ENCODE measurements around the gene COL4A1. TPM values are rescaled to one million over a fixed set of nuclear protein-coding genes. Genes with fewer than 3 reads are reported as not detected.

Gene COL4A1
- polyA plus RNA-seq, 2 of the 4 experiments (the other 2 are of a cell fraction) = 23.8 to 71.3 TPM

DNA sequence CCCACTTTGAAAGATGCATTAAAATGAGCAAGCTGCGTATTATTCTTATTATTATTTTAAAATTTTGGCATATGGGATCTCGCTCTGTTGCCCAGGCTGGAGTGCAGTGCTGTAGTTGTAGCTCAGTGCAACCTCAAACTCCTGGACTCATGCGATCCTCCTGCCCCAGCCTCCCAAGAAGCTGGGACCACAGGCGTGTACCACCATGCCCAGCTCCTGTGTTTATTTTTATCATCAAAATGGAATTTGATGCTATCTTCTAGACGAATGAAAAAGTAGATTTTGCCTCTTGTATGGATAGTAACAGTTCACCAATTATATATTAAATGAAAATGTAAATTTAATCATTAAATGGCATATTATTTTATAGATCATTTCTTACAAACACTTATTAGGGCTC, 43.6 kb downstream of the COL4A1 start:
- POLR2A ChIA-PET = no interaction called here
- Histone ChIP-seq H3K4me2 (no peak overlapping the region), H3K9me3 (no peaks in the 10 kb centered on the region), H3K4me3 (no peak overlapping the region), H3K4me1 (peaks cover 23% of the 10 kb centered on the region), H3K27ac (no peak overlapping the region)
- no peak for FAIRE-seq
- 80% methylated on average over 5 of the region's 5 CpGs for WGBS (ENCODE audit: missing lambda C conversion rate)
- TF ChIP-seq KDM1A (IDR thresholded peaks at IDR 0.05; ENCODE audit: low read depth) (no peak), GATA3 (IDR thresholded peaks at IDR 0.05; ENCODE audit: borderline replicate concordance) (no peak), JUN (IDR thresholded peaks at IDR 0.05) (no peak), EHMT2 (IDR thresholded peaks at IDR 0.05; ENCODE audit: low read depth) (no peak)
- TF ChIP-seq, protein P1, sequence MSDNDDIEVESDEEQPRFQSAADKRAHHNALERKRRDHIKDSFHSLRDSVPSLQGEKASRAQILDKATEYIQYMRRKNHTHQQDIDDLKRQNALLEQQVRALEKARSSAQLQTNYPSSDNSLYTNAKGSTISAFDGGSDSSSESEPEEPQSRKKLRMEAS (IDR thresholded peaks at IDR 0.05) = no peak
- no peak for DNase-seq (ENCODE audit: low read depth in 1 of 2, low spot score in 1 of 2)
- no peak for ATAC-seq
- CTCF ChIA-PET = interaction anchor here (0.7 to 1.8 kb wide), 3 partner anchors 16 to 149 kb away, joined by 3 to 4 read pairs (median 4); no protein-coding TSS in a partner anchor

DNA sequence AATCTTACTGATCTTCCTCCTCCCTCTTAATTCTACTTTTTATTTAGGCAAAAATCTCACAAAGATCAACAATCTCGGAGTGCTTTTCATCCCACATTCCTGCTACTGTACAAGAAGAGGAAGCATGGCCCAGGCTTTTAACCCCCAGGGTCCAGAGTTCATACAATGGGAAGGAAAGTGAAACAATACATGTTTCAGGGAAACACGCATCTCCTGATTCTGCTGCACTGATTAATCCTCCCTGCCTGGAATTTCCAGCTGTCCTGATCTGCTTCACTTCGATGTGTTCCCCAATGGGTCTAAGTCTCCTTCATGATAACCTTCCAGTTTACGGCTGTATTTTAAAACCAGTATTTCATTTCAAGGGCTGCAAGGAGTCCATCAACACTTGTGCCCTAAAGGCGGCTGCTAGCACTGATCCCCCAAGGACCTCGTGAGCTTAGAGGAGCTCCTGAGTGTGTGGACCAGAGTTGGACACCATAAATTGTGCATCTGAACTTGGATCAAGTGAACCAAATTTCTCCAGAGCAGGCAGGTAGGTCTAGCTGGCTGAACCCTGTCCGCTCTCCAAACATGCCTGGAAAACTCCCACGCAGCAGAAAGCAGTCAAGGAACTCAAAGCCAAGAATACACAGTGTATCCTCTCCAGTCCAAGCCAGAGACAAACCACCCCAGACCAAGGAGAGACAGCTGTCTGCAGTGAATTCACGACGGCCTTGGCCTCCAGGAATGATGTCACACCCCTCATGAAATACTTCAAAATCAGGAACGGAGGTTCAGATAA, 44.3 kb downstream of the COL4A1 start:
- CTCF ChIA-PET = interaction anchor here (0.7 to 1.8 kb wide), 6 partner anchors 8 to 149 kb away, joined by 3 to 4 read pairs (median 3); no protein-coding TSS in a partner anchor
- H3K4me1 ChIP-seq = peaks cover 23% of the 10 kb centered on the region
- H3K4me3 ChIP-seq = no peak overlapping the region
- TF ChIP-seq, protein P2, sequence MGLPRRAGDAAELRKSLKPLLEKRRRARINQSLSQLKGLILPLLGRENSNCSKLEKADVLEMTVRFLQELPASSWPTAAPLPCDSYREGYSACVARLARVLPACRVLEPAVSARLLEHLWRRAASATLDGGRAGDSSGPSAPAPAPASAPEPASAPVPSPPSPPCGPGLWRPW (IDR thresholded peaks at IDR 0.05) = no peak
- no peak for TF ChIP-seq MAZ (IDR thresholded peaks at IDR 0.05; ENCODE audit: borderline replicate concordance, low read depth, low read length)
- TF ChIP-seq JUN (IDR thresholded peaks at IDR 0.05) = no peak
- TF ChIP-seq, protein P3, sequence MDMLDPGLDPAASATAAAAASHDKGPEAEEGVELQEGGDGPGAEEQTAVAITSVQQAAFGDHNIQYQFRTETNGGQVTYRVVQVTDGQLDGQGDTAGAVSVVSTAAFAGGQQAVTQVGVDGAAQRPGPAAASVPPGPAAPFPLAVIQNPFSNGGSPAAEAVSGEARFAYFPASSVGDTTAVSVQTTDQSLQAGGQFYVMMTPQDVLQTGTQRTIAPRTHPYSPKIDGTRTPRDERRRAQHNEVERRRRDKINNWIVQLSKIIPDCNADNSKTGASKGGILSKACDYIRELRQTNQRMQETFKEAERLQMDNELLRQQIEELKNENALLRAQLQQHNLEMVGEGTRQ (IDR thresholded peaks at IDR 0.05) = no peak
- TF ChIP-seq, protein P4, sequence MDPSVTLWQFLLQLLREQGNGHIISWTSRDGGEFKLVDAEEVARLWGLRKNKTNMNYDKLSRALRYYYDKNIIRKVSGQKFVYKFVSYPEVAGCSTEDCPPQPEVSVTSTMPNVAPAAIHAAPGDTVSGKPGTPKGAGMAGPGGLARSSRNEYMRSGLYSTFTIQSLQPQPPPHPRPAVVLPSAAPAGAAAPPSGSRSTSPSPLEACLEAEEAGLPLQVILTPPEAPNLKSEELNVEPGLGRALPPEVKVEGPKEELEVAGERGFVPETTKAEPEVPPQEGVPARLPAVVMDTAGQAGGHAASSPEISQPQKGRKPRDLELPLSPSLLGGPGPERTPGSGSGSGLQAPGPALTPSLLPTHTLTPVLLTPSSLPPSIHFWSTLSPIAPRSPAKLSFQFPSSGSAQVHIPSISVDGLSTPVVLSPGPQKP (IDR thresholded peaks at IDR 0.05; ENCODE audit: low read depth, low read length) = no peak
- no peak for TF ChIP-seq EHMT2 (IDR thresholded peaks at IDR 0.05; ENCODE audit: low read depth)
- no peak for TF ChIP-seq CBX2 (IDR thresholded peaks at IDR 0.05; ENCODE audit: borderline replicate concordance, low read depth)
- no peak for TF ChIP-seq HEYL (CRISPR knock-in tag; IDR thresholded peaks at IDR 0.05)
- no peak for TF ChIP-seq HOXA7 (CRISPR knock-in tag; IDR thresholded peaks at IDR 0.05)
- TF ChIP-seq RAD21 (conservative IDR thresholded peaks at IDR 0.05 in 1 of 2, IDR thresholded peaks at IDR 0.05 in 1 of 2) = no peak
- H3K4me2 ChIP-seq = no peak overlapping the region
- H3K9me3 ChIP-seq = no peaks in the 10 kb centered on the region
- no peak overlapping the region; a peak in 1 of 6 replicates for H3K27ac ChIP-seq
- WGBS (ENCODE audit: missing lambda C conversion rate) = 85% methylated on average over 11 of the region's 11 CpGs
- ATAC-seq (no peak), FAIRE-seq (no peak), DNase-seq (ENCODE audit: low read depth in 1 of 2, low spot score in 1 of 2) (no peak)
- POLR2A ChIA-PET = no interaction called here

DNA sequence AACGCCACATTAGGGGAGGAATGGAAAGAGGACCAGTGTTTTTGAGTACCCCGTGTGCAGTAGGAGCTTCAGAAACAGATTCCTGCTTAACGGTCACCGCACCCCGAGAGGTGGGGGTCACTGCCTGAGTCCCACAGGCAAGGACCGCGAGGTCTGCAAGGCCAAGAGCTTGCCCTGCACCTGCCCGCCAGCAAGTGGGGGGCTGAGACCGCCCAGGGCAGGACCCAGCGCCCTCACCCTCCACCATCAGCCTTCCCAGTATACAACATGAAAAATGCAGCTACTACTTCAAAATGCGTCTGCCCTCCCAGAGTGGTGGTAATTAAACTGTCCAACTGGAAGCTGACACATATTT, 44.9 kb downstream of the COL4A1 start:
- H3K4me1 ChIP-seq = peaks cover 23% of the 10 kb centered on the region
- DNase-seq (ENCODE audit: low read depth in 1 of 2, low spot score in 1 of 2) (no peak), FAIRE-seq (no peak), ATAC-seq (no peak)
- peak overlapping the region in 1 of 2 experiments; percentile 64; a peak in 2 of 6 replicates for H3K27ac ChIP-seq
- TF ChIP-seq CBX8 (IDR thresholded peaks at IDR 0.05) (no peak), CHD4 (IDR thresholded peaks at IDR 0.05; ENCODE audit: borderline replicate concordance) (no peak), EP300 (IDR thresholded peaks at IDR 0.05) (no peak), SREBF2 (IDR thresholded peaks at IDR 0.05) (no peak), RNF2 (IDR thresholded peaks at IDR 0.05; ENCODE audit: borderline replicate concordance, low read depth) (no peak), EHF (CRISPR knock-in tag; IDR thresholded peaks at IDR 0.05) (no peak), RARB (CRISPR knock-in tag; IDR thresholded peaks at IDR 0.05) (no peak), NR3C1 (IDR thresholded peaks at IDR 0.05) (no peak), HOXB13 (CRISPR knock-in tag; IDR thresholded peaks at IDR 0.05; ENCODE audit: low read depth) (no peak), ZFP36 (IDR thresholded peaks at IDR 0.05; ENCODE audit: borderline replicate concordance, partially characterized antibody) (no peak), CBX2 (IDR thresholded peaks at IDR 0.05; ENCODE audit: borderline replicate concordance, low read depth) (no peak), FOXS1 (CRISPR knock-in tag; IDR thresholded peaks at IDR 0.05) (no peak), RCOR1 (IDR thresholded peaks at IDR 0.05; ENCODE audit: low read depth, low read length) (no peak), POLR2A (IDR thresholded peaks at IDR 0.05; ENCODE audit: low read length) (no peak)
- TF ChIP-seq, protein P1 (IDR thresholded peaks at IDR 0.05) = no peak
- TF ChIP-seq, protein P3 (IDR thresholded peaks at IDR 0.05) = no peak
- TF ChIP-seq, protein P5, sequence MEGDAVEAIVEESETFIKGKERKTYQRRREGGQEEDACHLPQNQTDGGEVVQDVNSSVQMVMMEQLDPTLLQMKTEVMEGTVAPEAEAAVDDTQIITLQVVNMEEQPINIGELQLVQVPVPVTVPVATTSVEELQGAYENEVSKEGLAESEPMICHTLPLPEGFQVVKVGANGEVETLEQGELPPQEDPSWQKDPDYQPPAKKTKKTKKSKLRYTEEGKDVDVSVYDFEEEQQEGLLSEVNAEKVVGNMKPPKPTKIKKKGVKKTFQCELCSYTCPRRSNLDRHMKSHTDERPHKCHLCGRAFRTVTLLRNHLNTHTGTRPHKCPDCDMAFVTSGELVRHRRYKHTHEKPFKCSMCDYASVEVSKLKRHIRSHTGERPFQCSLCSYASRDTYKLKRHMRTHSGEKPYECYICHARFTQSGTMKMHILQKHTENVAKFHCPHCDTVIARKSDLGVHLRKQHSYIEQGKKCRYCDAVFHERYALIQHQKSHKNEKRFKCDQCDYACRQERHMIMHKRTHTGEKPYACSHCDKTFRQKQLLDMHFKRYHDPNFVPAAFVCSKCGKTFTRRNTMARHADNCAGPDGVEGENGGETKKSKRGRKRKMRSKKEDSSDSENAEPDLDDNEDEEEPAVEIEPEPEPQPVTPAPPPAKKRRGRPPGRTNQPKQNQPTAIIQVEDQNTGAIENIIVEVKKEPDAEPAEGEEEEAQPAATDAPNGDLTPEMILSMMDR (IDR thresholded peaks at IDR 0.05) = no peak
- ChIA-PET CTCF (interaction anchor here (0.8 to 1.8 kb wide), 5 partner anchors 9 to 150 kb away, joined by 3 to 4 read pairs (median 3); no protein-coding TSS in a partner anchor), POLR2A (no interaction called here)
- H3K4me2 ChIP-seq = no peak overlapping the region
- H3K9me3 ChIP-seq = no peaks in the 10 kb centered on the region
- no peak overlapping the region for H3K4me3 ChIP-seq
- WGBS (ENCODE audit: missing lambda C conversion rate) = 93% methylated on average over 10 of the region's 11 CpGs

Data from A549 (cell line).